HG02884 (cell line): ENCODE measurements around the gene SPACA5.
"Not testable (repeated sequence)": the region's sequence is repeated elsewhere in the genome, so short reads cannot be mapped to it uniquely, and the experiment has no call there.

ENCODE experiments used
- ATAC-seq: cut with Tn5 transposase; IDR thresholded peaks from one replicate; pipeline ENCODE4 v1.9.1; 2021; ENCODE audit warnings: mild to moderate bottlenecking, moderate library complexity; ENCODE audit not compliant: unreplicated experiment

SPACA5 gene

DNA sequence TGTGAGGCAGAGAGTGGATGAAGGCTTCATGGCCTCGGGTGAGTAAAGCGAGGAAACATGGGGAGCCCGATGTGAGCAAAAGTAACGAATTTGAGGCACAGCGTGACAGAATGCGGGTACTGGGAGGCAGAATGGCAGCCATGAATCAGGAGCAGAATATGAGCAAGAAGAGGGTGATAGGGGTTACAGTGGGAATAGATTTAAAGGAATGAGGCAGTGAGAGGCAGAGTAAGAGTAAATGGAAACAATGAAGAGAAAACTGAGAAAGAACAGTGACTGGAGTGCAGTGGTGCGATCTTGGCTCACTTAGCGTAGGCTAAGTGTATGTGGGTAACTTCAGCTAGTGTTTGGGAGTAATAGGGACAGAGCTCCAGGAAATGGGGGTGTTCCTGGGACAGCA, at the start of gene SPACA5:
Gene SPACA5, plus strand, starts transcription at position 301 of the 400 bp plus-strand sequence. CDS start 815 bp downstream, outside the sequence.
- ATAC-seq: not testable (repeated sequence)

DNA sequence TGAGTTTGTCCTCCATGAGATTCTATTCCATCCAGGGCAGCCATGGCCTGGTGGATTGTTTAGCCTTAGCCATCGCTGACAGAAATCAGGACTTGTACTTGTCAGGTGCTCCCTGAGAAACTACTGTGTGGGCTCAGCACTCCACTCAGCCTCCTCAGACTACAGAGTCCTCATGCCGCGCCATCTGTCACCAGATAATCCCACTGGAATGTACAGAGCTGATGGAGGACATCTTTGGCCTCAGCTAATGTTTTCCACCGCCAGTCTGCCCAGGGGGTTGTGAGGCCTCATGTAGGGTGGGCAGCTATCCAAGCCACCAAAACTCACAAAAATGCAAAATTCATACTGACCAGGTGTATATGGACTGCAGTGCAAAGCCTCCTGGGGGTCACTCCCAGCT, 48.6 kb upstream of the SPACA5 start:
- ATAC-seq: not testable (repeated sequence)

DNA sequence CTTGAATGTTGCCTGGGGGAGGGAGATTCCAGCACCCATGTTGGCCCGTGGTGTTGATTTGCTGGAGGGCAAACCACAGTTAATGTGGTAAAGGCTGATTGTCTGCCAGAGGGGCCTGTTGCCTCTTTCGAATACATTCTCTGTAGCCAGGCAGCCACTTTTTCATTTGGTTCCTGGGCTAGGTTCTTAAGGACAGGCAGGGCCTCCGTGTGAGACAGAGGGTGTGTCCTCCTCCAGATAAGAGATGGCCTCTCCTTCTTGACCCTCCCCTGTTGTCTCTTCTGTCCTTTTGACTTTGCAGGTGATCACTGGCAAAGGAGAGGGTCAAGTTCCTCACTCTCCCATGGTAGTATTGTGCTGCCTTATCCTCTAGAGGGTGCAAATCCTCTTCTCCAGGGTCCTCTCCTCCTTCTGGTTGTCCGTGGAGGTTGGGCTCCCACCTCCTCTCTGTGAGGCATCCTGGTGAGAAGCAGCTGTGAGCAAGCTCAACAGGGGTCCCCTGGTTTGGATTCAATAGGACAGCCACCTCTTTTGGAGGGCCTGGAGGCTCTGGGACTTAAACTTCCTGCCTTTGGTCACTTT, 47.9 kb upstream of the SPACA5 start:
- ATAC-seq: no peak

DNA sequence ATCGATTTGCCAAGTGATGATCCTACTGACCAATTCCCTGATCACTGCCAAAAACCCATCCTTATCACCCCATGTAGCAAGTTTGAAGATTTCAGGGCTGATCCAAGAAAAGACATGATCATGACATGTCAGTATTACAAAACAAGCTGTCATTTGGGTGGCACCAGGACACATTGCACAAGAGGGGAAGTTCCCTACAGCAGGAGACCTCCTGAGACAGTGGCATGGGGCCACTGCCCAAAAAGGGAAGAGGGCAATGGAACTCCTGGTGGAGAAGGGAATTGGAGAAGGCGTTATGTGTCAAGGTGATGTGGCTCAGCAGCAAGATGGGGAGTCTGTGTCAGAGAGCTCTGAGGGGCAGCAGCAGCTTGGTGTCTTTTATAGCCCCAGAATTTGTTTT, 46.4 kb upstream of the SPACA5 start:
- ATAC-seq: no peak

DNA sequence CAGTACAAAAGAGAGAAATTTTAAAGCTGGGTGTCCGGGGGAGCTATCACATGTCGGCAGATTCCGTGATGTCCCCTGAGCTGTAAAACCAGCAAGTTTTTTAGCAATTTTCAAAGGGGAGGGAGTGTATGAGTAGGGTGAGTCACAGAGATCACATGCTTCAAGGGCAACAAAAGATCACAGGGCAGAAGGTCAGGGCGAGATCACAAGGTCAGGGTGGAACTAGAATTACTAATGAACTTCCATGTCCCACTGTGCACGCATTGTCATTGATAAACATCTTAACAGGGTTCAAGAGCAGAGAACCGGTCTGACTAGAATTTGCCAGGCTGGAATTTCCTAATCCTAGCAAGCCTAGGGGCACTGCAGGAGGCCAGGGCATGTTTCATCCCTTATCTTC, 45.0 kb upstream of the SPACA5 start:
- not testable (repeated sequence) for ATAC-seq

DNA sequence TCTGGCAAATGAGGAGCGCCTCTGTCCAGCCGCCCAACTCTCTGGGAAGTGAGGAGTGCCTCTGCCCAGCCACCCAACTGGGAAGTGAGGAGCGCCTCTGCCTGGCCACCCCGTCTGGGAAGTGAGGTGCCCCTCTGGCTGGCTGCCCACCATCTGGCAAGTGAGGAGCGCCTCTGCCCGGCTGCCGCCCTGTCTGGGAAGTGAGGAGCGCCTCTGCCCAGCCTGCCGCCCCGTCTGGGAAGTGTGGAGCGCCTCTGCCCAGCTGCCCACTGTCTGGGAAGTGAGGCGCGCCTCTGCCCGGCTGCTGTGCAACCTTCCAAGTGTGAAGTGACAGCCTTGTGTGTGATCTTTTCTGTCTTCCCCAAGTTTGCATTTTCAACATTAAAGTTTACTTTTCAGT, 41.3 kb upstream of the SPACA5 start:
- not testable (repeated sequence) for ATAC-seq

DNA sequence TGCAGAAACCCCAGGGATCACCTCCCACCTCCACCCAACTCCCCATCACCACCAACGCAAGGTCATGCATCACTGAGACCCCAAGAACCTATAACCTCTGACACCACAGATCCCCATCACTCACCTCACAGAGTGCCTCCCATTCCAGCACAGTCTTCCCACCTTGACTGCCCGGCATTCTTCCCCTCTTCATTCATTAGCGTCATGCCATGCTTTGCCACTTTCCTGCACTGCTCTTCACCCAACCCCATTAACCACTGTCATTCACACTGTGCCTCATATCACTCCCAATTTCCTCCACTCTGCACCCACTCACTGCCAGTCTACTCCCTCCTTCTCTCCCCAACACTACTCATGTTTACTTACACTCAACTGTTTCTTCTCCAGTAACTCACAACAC, 33.6 kb upstream of the SPACA5 start:
- no peak for ATAC-seq

DNA sequence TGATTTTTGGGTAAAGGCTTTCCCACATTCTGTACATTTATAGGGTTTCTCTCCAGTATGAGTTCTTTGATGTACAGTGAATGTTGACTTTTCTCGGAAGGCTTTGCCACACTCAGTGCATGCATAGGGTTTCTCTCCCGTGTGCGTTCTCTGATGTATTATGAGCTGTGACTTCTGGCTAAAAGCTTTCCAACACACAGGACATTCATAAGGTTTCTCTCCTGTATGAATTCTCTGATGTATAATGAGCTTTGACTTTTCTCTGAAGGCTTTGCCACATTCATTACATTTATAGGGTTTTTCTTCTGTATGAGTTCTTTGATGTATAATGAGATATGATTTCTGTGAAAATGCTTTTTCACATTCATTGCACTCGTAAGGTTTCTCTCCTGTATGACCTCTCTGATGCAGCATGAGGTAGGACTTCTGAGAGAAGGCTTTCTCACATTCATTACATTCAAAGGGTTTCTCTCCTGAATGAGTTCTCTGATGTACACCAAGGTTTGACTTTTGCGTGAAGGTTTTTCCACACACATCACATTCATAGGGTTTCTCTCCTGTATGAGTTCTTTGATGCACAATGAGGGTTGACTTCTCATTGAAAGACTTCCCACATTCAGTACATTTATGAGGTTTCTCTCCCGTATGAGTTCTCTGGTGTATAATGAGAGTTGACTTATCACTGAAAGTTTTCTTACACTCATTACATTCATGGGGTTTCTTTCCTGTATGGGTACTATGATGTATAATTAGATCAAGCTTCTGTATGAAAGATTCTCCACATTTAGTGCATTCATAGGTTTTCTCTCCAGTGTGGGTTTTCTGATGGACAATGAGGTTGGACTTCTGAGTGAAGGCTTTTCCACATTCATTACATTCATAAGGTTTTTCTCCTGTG, 30.3 kb upstream of the SPACA5 start:
- no peak for ATAC-seq

DNA sequence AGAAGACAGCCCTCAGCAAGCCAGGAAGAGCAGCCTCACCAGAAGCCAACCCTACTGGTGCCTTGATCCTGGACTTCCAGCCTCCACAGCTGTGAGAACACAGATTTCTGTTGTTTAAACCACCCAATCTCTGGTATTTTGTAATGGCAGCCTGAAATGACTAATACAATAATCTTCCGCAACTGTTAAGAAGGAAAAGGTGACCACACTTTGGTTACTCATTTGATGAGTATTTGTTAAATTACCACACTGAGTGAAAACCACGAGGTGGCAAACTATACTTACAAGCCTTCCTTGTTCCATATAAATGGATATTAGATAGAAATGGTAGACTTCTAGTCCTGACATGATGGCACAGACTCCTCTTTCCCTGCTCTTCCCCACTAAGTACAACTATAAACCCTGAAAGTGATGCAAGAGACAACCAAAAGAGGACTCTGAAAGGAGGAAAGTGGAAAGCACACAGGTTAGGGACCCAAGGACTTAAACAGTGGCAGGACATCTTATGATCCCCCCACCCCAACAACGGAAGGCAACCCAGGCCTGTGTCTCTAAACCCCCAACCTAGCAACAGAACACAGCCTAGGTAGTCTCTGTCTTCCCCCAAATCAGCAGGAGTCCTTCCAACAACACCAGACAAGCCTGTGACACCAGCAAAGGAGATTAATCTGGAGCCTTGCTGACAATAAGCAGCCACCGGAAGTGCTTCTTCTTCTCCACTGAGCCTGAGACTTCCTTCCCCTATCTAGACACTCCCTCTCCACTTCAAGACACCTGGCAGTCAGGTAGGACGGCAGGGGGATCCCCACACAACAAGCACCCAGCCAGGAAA, 15.3 kb upstream of the SPACA5 start:
- no peak for ATAC-seq

DNA sequence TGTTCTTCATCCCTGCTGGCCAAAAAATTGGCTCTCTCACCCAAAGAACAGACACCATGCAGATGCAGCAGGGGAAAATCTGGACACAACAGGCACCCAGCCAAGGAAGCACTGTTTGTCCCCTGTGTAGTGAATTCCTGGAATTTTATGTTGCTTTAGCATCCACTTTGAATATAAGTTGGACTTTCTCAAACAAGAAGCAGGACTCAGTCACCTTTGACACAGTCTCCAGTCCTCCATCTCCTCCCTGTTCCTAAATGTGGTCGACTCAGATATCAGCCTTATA, 14.8 kb upstream of the SPACA5 start:
- no peak for ATAC-seq

DNA sequence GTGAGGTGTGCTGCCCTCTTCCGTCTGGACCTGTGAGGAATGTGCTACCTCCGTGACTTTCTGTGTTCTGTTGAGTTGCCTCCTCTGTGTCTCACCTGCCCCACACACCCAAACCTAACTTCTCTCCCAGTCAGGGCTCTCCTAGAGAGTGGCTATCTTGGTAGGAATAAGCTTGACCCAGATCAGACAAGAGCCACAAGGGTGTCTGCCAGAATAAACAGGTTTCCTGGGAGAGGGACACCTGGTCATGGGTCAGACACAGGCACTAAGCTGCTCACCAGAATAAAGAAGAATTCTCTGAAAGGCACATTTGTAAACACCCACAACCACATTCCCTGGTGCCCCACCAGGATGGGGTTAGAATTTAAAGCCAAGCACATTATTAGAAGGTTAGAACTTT, 14.1 kb upstream of the SPACA5 start:
- ATAC-seq: no peak

DNA sequence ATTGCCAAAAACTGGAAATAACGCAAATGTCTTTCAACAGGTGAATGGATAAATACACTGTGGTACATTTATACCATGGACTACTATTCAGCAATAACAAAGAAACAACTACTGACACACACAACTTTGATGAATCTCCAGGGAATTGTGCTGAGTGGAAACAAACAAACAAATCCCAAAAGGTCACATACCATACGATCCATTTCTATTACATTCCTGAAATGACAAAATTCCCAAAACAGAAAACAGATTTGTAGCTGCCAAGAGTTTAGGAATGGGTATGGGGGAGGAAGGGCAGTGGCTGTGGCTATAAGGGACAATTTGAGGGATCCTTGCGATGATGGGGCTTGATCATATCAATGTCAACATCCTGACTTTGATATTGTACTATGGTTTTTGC, 5.5 kb upstream of the SPACA5 start:
- ATAC-seq: no peak

DNA sequence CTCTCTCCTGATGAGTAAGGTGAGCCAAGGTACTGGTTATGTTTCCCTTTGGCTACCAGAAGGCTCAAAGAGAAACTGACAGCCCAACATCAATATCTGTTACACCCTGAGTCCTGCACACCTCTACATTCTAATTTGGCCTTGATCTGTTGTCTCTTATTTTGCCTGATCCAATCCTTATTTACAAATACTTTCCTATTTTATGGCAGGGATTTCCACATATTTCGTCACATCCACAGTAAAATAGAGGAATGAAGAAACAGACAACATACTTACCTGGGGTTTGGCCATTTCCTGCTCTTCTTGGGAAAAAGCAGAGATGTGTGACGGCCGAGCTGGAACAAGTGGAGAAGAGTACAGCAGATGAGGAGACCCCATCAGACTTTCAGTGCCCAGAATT, 4.5 kb upstream of the SPACA5 start:
- no peak for ATAC-seq

DNA sequence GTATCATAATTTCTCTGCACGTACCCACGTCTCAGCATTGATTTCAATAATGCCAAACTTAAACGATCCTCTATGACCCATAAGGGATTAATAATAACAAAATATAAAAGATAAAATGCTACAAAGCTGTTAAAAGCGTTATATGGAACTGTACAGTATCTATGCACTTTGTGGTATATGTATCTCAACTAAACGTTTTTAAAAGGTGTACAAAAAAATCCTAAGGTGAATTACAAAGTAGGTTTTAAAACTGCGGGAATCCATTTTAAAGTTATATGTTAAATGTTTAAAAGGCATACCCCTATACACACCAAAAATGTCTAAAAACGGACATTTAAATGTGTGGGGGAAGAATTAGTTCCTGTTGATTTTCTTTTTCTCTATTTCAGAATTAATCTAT, 3.9 kb upstream of the SPACA5 start:
- no peak for ATAC-seq

DNA sequence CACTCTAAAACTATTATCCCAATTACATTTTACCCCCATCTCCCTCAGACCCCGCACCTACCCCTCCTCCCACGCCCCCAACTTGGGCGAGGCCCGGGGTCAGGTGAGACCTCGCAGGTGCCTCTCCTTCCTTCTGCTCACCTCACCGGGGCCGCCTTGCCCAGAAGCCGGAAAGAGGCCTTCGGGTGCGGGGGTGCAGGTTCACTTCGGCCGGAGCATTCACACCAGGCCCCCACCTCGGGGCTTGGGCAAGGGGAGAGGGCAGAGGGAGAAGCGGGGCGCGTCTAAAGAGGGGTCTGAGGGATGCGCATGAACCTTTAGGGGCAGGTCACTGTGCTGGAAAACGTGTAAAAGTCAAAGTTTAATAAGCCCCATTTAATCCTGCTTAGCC, 3.4 kb upstream of the SPACA5 start:
- ATAC-seq: no peak

DNA sequence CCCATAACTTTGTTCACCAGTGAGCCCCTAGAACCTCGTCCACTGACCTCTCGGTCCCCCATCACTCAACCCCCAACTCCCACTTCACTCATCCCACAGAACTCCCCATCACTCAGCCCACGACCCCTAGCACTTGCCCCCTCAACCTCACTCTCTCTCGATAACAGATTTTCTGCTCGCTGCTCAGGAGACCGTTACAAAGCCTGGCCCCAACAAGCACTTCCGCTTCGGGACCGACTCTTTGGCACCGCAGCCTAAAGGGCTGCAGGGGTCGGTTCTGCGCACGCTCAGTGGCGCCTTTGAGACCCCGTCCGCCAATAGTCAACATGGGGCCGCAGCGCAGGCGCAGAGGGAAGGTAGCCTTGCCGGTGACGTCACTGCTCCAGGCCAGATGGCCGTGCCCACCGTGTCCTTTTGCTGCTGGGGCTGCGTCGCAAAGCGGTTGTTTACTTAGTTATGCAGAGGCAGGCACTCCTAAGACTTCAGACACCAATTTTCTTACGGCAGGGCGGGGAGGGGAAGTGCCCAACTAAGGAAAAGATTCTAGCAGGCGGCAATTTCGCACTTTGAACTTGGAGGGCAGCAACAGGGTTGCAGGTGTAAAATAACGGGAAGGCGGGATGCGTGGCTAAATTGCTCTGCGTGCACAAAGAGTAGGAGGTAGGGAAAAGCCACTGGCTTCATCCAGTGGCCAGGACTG, 2.9 kb upstream of the SPACA5 start, which contains the start of gene ZNF182:
Gene ZNF182, minus strand, starts transcription at position 232 of the 700 bp plus-strand sequence. CDS start 1,380 bp downstream, outside the sequence.
- peak; percentile 93 for ATAC-seq

DNA sequence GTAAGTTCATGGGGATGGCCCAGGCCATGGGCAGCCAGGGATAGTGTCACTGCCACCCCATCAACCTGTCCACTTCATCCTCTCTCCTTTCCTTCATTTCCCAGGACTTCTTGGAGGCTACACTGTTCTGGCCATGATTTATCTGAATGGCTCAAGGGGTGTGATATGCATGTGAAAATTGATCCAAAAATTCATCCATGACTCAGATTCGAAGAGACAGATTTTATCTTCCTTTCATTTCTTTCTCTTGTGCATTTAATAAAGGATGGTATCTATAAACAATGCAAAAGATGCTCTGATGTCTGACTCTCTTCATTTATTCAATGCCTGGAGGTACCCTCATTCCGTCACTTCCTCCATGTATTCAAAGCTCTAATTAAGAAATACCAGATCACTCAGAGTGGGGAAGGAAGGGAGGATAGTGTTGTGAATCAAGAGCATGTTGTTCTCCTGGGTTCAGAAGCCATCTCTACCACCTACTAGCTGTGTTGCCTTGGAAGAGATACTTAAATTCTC, 2.7 kb downstream of the SPACA5 start:
- not testable (repeated sequence) for ATAC-seq

DNA sequence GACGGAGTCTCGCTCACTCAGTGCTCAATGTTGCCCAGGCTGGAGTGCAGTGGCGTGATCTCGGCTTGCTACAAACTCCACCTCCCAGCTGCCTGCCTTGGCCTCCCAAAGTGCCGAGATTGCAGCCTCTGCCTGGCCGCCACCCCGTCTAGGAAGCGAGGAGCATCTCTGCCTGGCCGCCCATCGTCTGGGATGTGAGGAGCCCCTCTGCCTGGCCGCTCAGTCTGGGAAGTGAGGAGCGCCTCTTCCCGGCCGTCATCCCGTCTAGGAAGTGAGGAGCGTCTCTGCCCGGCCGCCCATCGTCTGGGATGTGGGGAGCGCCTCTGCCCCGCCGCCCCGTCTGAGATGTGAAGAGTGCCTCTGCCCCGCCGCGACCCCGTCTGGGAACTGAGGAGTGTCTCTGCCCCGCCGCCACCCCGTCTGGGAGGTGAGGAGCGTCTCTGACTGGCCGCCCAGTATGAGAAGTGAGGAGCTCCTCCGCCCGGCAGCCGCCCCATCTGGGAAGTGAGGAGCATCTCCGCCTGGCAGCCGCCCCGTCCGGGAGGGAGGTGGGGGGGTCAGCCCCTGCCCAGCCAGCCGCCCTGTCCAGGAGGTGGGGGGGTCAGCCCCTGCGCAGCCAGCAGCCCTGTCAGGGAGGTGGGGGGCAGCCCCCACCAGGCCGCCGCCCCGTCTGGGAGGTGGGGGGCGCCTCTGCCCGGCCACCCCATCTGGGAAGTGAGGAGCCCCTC, 10.0 kb downstream of the SPACA5 start:
- not testable (repeated sequence) for ATAC-seq

DNA sequence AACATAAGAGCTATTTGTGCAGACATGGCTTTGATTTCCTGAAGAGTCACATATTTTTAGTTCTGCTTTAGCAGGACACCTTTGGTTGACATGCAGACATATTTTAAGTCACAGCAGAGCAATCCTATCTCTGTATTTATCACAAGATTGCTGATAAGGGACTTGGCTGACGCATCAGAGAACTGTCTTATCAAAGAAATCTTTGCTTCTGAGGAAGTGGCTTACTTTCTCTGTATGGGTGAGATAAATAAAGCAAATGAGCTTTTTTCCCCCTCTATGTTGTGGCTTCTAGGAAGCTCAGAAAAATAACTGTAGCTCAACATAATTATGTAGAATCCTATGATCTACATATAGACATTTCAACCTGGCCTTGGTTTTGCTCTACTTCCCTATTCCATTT, 13.1 kb downstream of the SPACA5 start:
- ATAC-seq: not testable (repeated sequence)

DNA sequence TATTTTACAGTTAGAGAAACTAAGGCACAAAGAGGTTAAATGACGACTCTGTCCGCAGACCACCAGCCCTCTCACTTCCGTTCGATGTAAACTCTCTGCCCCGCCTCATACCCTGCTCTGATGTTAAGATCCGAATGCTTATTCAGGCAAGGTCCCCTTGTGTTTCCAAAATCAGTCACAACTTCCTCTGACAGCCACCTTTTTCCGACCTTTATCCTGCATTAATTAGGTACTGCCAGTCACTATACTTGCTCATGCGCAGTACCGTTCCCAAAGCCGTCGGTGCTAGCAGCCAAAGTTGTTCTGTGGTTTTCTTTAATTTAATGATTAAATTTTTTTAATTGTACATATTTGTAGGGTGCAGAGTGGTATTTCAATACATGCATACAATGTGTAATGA, 13.7 kb downstream of the SPACA5 start:
- not testable (repeated sequence) for ATAC-seq
